Thyroid gland (tissue), 4 donors: ENCODE measurements around the gene SAMD11.

Source experiments
- POLR2A ChIP-seq, 2 donors: fragments of 450-650 bp; IDR thresholded peaks; one replicate each; pipeline ENCODE4 v1.6.1; 2017; ENCODE audit warnings: antibody characterized with exemption in 2 of 2, mild to moderate bottlenecking in 2 of 2, moderate library complexity in 1 of 2
- TF ChIP-seq, protein P1 (sequence below), 6 experiments: fragments of 200-600 bp in 3 of 6; fragments of 450-650 bp in 3 of 6; sonication (generic) in 3 of 6; IDR thresholded peaks; one replicate each; pipeline ENCODE4 v1.5.1; 2016 to 2019; ENCODE audit warnings: antibody characterized with exemption in 6 of 6, mild to moderate bottlenecking in 2 of 6, inconsistent platforms in 1 of 6, moderate library complexity in 1 of 6

DNA sequence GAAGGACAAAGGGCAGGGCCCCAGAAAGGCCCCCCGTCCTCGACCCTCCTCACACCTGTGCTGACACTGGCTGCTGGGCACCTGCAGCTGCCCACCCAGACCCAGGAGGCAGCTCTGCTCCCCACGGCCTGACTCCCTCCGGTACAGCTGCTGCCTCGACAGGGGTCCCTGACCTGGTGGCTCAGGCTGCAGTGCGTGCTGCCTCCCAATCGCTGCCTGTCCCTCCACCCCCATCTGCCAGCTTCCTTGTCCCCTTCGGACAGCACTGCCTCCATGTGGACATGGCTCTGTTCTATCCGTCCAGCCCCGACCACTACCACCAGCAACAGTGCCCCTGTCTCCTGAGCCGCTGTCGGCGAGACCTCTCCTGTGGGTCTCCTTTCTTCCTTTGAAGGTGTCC lies 31.2 kb downstream of the SAMD11 start:
- TF ChIP-seq, protein P1, sequence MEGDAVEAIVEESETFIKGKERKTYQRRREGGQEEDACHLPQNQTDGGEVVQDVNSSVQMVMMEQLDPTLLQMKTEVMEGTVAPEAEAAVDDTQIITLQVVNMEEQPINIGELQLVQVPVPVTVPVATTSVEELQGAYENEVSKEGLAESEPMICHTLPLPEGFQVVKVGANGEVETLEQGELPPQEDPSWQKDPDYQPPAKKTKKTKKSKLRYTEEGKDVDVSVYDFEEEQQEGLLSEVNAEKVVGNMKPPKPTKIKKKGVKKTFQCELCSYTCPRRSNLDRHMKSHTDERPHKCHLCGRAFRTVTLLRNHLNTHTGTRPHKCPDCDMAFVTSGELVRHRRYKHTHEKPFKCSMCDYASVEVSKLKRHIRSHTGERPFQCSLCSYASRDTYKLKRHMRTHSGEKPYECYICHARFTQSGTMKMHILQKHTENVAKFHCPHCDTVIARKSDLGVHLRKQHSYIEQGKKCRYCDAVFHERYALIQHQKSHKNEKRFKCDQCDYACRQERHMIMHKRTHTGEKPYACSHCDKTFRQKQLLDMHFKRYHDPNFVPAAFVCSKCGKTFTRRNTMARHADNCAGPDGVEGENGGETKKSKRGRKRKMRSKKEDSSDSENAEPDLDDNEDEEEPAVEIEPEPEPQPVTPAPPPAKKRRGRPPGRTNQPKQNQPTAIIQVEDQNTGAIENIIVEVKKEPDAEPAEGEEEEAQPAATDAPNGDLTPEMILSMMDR (IDR thresholded peaks at IDR 0.05) = no peak
- no peak for TF ChIP-seq POLR2A (IDR thresholded peaks at IDR 0.05)
